NT2/D1 (cell line): Measurements from ENCODE around the gene CDH7.

ENCODE experiments used
- SUZ12 ChIP-seq: IDR thresholded peaks from 2 replicates; pipeline ENCODE4 v1.6.1; 2011; ENCODE audit not compliant: insufficient read length, insufficient read depth; ENCODE audit errors: extremely low read depth
- YY1 ChIP-seq: IDR thresholded peaks from 2 replicates; pipeline ENCODE4 v1.6.1; 2011; ENCODE audit not compliant: insufficient read length, insufficient read depth

DNA sequence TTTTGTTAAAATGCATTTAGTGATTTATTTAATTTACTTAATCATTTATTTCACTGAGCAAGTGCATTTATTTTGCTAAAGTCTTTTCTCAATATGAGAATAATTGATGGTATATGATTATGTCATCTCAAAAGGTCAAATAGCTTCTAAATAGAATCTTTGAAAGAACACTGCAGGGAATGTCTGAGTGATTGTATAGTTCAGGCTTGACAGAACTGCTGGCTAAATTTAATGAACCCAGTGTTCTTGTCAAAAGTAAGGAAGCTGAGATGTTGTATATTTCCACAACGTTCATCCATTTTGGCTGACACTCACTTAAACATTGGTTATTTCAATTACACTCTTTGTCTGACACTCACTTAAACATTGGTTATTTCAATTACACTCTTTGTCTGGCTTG, 39.3 kb upstream of the CDH7 start:
- TF ChIP-seq YY1 (no peak), SUZ12 (no peak)
